SK-N-SH (cell line): ENCODE data around the gene NCKAP5.

Experiments used
- CTCF ChIP-seq: fragments of 200-600 bp; sonication (generic); IDR thresholded peaks from 2 replicates; pipeline ENCODE4 v1.6.1; 2017; ENCODE audit warnings: antibody characterized with exemption, mild to moderate bottlenecking, moderate library complexity
- EP300 ChIP-seq, 2 experiments: IDR thresholded peaks; 2 replicates each; pipeline versions ENCODE4 v1.4.0 to v1.6.1; 2012; ENCODE audit warnings: borderline replicate concordance in 1 of 2, low read depth in 1 of 2, low read length in 1 of 2
- EZH2phosphoT487 ChIP-seq: fragments of 200-600 bp; sonication (generic); IDR thresholded peaks from 2 replicates; pipeline ENCODE4 v1.6.1; 2017; ENCODE audit warnings: low read depth, mixed run types, mild to moderate bottlenecking, antibody characterized with exemption, moderate library complexity, borderline replicate concordance
- FOXJ3 ChIP-seq: sonication (generic); formaldehyde crosslinking; IDR thresholded peaks from 2 replicates; pipeline ENCODE4 v1.5.1; 2020; ENCODE audit warnings: mild to moderate bottlenecking, missing genetic modification reagents
- FOXM1 ChIP-seq: IDR thresholded peaks from 2 replicates; pipeline ENCODE4 v1.4.0; 2012; ENCODE audit warnings: low read depth, mild to moderate bottlenecking
- JUND ChIP-seq: IDR thresholded peaks from 2 replicates; pipeline ENCODE4 v1.4.0; 2012
- MEF2A ChIP-seq: IDR thresholded peaks from 2 replicates; pipeline ENCODE4 v1.4.0; 2012; ENCODE audit warnings: low read depth, borderline replicate concordance
- MXI1 ChIP-seq: IDR thresholded peaks from 2 replicates; pipeline ENCODE4 v1.6.1; 2012; ENCODE audit warnings: mild to moderate bottlenecking, low read depth, low read length, improper control_type of control experiment
- RAD21 ChIP-seq: IDR thresholded peaks from 2 replicates; pipeline ENCODE4 v1.6.1; 2012; ENCODE audit warnings: mild to moderate bottlenecking, low read length
- SMC3 ChIP-seq: IDR thresholded peaks from 2 replicates; pipeline ENCODE4 v1.6.1; 2012; ENCODE audit warnings: low read depth, low read length, improper control_type of control experiment
- YY1 ChIP-seq: IDR thresholded peaks from 2 replicates; pipeline ENCODE4 v1.4.0; 2012; ENCODE audit warnings: low read depth, mild to moderate bottlenecking
- TF ChIP-seq, protein P1 (sequence below): fragments of 150-350 bp; IDR thresholded peaks from 2 replicates; pipeline ENCODE4 v1.6.1; 2017; ENCODE audit warnings: antibody characterized with exemption, low read length, low read depth, borderline replicate concordance

GRCh38 chr2:132788310-132788838 is 779.9 kb downstream of the NCKAP5 start:
- TF ChIP-seq CTCF = no peak
- no peak for TF ChIP-seq FOXM1
- no peak for TF ChIP-seq SMC3
- TF ChIP-seq EP300 (IDR thresholded peaks at IDR 0.05; ENCODE audit: borderline replicate concordance in 1 of 2, low read depth in 1 of 2, low read length in 1 of 2) = no peak
- TF ChIP-seq, protein P1, sequence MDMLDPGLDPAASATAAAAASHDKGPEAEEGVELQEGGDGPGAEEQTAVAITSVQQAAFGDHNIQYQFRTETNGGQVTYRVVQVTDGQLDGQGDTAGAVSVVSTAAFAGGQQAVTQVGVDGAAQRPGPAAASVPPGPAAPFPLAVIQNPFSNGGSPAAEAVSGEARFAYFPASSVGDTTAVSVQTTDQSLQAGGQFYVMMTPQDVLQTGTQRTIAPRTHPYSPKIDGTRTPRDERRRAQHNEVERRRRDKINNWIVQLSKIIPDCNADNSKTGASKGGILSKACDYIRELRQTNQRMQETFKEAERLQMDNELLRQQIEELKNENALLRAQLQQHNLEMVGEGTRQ = no peak
- TF ChIP-seq FOXJ3 (CRISPR knock-in tag) = no peak
- no peak for TF ChIP-seq EZH2phosphoT487
- no peak for TF ChIP-seq YY1
- no peak for TF ChIP-seq RAD21
- no peak for TF ChIP-seq MXI1
- no peak for TF ChIP-seq JUND
- TF ChIP-seq MEF2A = no peak
